Measurements from ENCODE around the gene MINPP1. TPM values are rescaled to one million over a fixed set of nuclear protein-coding genes. Genes with fewer than 3 reads are reported as not detected.

The MINPP1 gene
- total and polyA plus RNA-seq, 2 of the 4 experiments (the other 2 are of a cell fraction), result 11.7 to 14.4 TPM

GRCh38 chr10:87547734-87548311 is 43.1 kb downstream of the MINPP1 start:
- H2AFZ ChIP-seq (replicated peaks; ENCODE audit: low read length, poor library complexity), result no peak overlapping the region
- H3K4me3 ChIP-seq (ENCODE audit: insufficient read depth, low read depth, low read length), result no peak overlapping the region
- peak overlapping the region; percentile 67; the same call in 1 of the 3 replicates for H2BK15ac ChIP-seq (ENCODE audit: low read depth, low read length)
- H2AK9ac ChIP-seq (replicated peaks; ENCODE audit: low read depth, low read length, poor library complexity), result no peak overlapping the region
- no peaks in the 10 kb centered on the region for H3K27me3 ChIP-seq (ENCODE audit: control insufficient read depth, insufficient read depth, low read length)
- peak overlapping the region; percentile 53; the same call in 1 of the 2 replicates for H4K91ac ChIP-seq (ENCODE audit: insufficient read depth, low read depth, low read length)
- intact Hi-C loops (cut with micrococcal nuclease), result loop anchor here (2.0 kb wide), 1 partner anchor 109 kb away; no protein-coding TSS in a partner anchor
- peak overlapping the region; percentile 93 for H2BK5ac ChIP-seq (ENCODE audit: low read depth, low read length, poor library complexity, severe bottlenecking)
- no peaks in the 10 kb centered on the region for H3K9me3 ChIP-seq (ENCODE audit: control insufficient read depth, insufficient read depth, low read length)
- H4K20me1 ChIP-seq (ENCODE audit: insufficient read depth, low read length), result peaks cover 3% of the 10 kb centered on the region; the same call in 1 of the 2 replicates
- no TSS peak for BruUV-seq (replicated peaks)
- H3K79me1 ChIP-seq (ENCODE audit: low read depth in 1 of 2, low read length in 2 of 2), result peaks cover 14 to 47% of the 10 kb centered on the region in 2 experiments; a peak in 3 of 4 replicates
- peak overlapping the region; percentile 93; the same call in 1 of the 2 replicates for H3K18ac ChIP-seq (ENCODE audit: low read depth, low read length)
- no CpG with 5 or more reads among the region's 3 CpGs for WGBS, 2 experiments (ENCODE audit: extremely low coverage in 2 of 2, insufficient read length in 1 of 2)
- ChIA-PET POLR2A (ENCODE audit: unreplicated experiment) (no interaction called here), CTCF (interaction anchor here (0.6 to 1.0 kb wide), 2 partner anchors 14 to 141 kb away, joined by 4 to 6 read pairs; no protein-coding TSS in a partner anchor)
- H3K4me1 ChIP-seq (ENCODE audit: control insufficient read depth, insufficient read depth, low read length), result peaks cover 28% of the 10 kb centered on the region
- peaks cover 10% of the 10 kb centered on the region for H3K9me1 ChIP-seq (ENCODE audit: insufficient read depth, low read length)
- peak overlapping the region; percentile 81; the same call in 1 of the 2 replicates for H4K5ac ChIP-seq (ENCODE audit: low read depth, low read length)
- DNase-seq (peak; percentile 91), ATAC-seq (ENCODE audit: low read depth) (peak; percentile 71)
- dilution Hi-C loops (cut with HindIII; ENCODE audit: low sequenced_read_pairs, unreplicated experiment), result no loop called here
- H3K23ac ChIP-seq (ENCODE audit: low read depth, low read length), result peak overlapping the region; percentile 36; the same call in 1 of the 2 replicates
- H3K56ac ChIP-seq (ENCODE audit: extremely low read depth, insufficient read depth, low read length), result no peak overlapping the region
- peak overlapping the region; percentile 68 for H2BK20ac ChIP-seq (ENCODE audit: low read depth, low read length)
- H3K9ac ChIP-seq (ENCODE audit: low read depth, low read length), result no peak overlapping the region
- peak overlapping the region; percentile 62 for H2BK120ac ChIP-seq (ENCODE audit: low read depth, low read length)
- peak overlapping the region; percentile 54 for H2AK5ac ChIP-seq (ENCODE audit: low read depth, low read length)
- peak overlapping the region; percentile 82 for H3K27ac ChIP-seq (ENCODE audit: insufficient read depth, low read length)
- peaks cover 5% of the 10 kb centered on the region for H3K36me3 ChIP-seq (ENCODE audit: control insufficient read depth, insufficient read depth, low read length)
- peak overlapping the region; percentile 39; the same call in 1 of the 2 replicates for H3K14ac ChIP-seq (replicated peaks; ENCODE audit: low read depth, low read length)
- peak overlapping the region; percentile 75 for H3K4ac ChIP-seq (ENCODE audit: low read depth, low read length)
- in situ Hi-C loops (cut with MboI; ENCODE audit: low sequenced_read_pairs), result loop anchor here (10.0 kb wide), 2 partner anchors 57 to 187 kb away; no protein-coding TSS in a partner anchor
- H3K4me2 ChIP-seq (ENCODE audit: low read depth, low read length), result peak overlapping the region; percentile 79
- peak overlapping the region; percentile 36 to 70; a peak in 3 of 4 replicates for H4K8ac ChIP-seq (ENCODE audit: low read depth in 2 of 2, low read length in 2 of 2)
- TF ChIP-seq ELK1 (IDR thresholded peaks at IDR 0.05; ENCODE audit: borderline replicate concordance, low read depth, low read length) (no peak), RAD21 (IDR thresholded peaks at IDR 0.05; ENCODE audit: low read length) (0 out of 2 replicates have a peak, but pooled peaks have one; percentile 9), USF2 (IDR thresholded peaks at IDR 0.05; ENCODE audit: low read depth, low read length) (no peak), MXI1 (IDR thresholded peaks at IDR 0.05; ENCODE audit: borderline replicate concordance, low read depth, low read length) (no peak), RFX5 (IDR thresholded peaks at IDR 0.05; ENCODE audit: low read depth, low read length) (no peak), POLR2A (IDR thresholded peaks at IDR 0.05; ENCODE audit: low read depth, low read length) (no peak), CHD1 (IDR thresholded peaks at IDR 0.05; ENCODE audit: low read depth, low read length) (0 out of 2 replicates have a peak, but pooled peaks have one; percentile 56), MAFK (IDR thresholded peaks at IDR 0.05; ENCODE audit: low read depth, low read length) (peak; percentile 34; the same call in 1 of the 2 replicates), CTCF (conservative IDR thresholded peaks at IDR 0.05; ENCODE audit: low read depth, low read length) (no peak), RCOR1 (IDR thresholded peaks at IDR 0.05; ENCODE audit: insufficient replicate concordance, low read length) (no peak), BHLHE40 (IDR thresholded peaks at IDR 0.05; ENCODE audit: low read depth, low read length) (no peak), MAZ (IDR thresholded peaks at IDR 0.05; ENCODE audit: borderline replicate concordance, low read depth, low read length) (no peak), SMC3 (IDR thresholded peaks at IDR 0.05; ENCODE audit: low read depth, low read length) (no peak), NFE2L2 (IDR thresholded peaks at IDR 0.05; ENCODE audit: low read depth, low read length) (no peak)
